DMS 273 (cell line): ENCODE measurements around the gene GNG14.
"Not testable (repeated sequence)": the region's sequence is repeated elsewhere in the genome, so short reads cannot be mapped to it uniquely, and the experiment has no call there.

ENCODE experiments used
- DNase-seq: peaks from one replicate; lab custom pipeline; 2025; ENCODE audit not compliant: unreplicated experiment; lab: John Stamatoyannopoulos, UW

The GNG14 gene

GRCh38 chr19:12667731-12668302, 20.0 kb upstream of the GNG14 start:
- no peak for DNase-seq

GRCh38 chr19:12668346-12668745, 19.5 kb upstream of the GNG14 start:
- DNase-seq = no peak

GRCh38 chr19:12668932-12669269, 18.9 kb upstream of the GNG14 start:
- peak; percentile 68 for DNase-seq

GRCh38 chr19:12669270-12670158, 18.3 kb upstream of the GNG14 start:
- peak; percentile 91 for DNase-seq

DNA sequence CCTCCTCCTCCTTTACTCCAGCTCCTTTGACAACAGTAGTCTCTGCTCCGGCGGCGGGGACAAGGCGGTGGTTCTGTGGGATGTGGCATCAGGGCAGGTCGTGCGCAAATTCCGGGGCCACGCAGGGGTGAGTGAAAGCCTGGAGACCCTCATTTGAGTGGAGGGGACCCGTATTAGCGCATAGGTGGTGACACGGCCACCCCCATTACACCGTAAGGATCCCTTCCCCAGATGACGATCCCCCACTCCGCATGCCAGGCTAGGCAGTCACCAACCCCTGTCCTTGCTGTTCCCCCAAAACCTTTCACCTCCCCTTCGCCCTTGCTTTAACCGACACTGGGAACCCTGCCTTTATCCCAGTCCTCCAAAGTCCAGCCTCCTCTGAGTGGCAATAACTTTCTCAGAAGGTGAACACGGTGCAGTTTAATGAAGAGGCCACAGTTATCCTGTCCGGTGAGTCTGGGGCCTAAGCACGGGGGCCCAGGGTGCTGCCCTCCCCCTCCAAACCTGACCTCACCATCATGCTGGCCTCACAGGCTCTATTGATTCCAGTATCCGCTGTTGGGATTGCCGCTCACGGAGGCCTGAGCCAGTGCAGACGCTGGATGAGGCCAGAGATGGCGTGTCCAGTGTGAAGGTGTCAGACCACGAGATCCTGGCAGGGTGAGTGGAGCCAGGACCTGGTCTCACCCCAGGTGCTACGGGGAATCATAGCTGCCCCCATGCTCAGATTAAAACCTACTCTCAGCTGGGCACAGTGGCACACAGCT, 17.5 kb upstream of the GNG14 start:
- no peak for DNase-seq

DNA sequence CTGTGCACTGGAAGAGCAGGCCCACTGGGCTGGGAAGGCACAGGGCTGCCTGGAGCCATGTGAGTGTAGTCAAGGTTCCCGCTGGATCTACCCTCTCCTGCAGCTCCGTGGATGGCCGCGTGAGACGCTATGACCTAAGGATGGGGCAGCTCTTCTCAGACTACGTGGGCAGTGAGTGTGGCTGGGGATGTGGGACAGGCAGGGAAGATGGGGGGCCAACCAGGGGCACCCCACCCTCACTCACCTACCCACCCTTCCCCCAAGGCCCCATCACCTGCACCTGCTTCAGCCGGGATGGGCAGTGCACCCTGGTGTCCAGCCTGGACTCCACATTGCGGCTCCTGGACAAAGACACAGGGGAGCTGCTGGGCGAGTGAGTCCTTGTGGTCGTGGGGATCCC, 15.1 kb upstream of the GNG14 start:
- no peak for DNase-seq

- no peak for DNase-seq
These were observed 12.4 kb upstream of the GNG14 start for GRCh38 chr19:12675399-12675798.

- DNase-seq = no peak
These were observed 11.9 kb upstream of the GNG14 start for GRCh38 chr19:12675940-12676339.

DNA sequence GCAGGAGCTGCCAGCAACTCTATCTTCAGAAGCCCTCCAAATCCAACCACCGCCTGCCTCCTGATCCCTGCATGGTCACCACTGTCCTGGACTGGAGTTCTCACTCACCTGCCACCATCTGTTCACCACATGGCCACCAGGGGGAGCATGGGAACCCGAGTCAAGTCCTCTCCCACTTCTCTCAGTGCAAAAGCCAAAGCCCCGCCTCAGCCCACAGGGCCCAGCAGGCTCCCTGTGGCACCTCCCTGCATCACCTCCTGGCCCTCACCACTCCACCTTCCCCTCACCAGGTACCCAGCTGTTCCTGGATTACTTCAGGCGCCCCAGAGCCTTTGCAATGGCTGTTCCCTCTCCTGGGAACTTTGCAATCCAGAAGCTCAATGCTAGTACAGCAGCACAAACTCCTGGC, 11.4 kb upstream of the GNG14 start:
- peak; percentile 92 for DNase-seq

GRCh38 chr19:12676928-12677327, 10.9 kb upstream of the GNG14 start:
- DNase-seq = no peak

GRCh38 chr19:12678039-12678438, 9.8 kb upstream of the GNG14 start:
- not testable (repeated sequence) for DNase-seq

GRCh38 chr19:12680034-12680433, 7.8 kb upstream of the GNG14 start:
- no peak for DNase-seq

- peak; percentile 99 for DNase-seq
These were observed 6.5 kb upstream of the GNG14 start, which contains the start of gene DHPS for GRCh38 chr19:12681074-12681987. Gene DHPS (minus strand): TSS chr19:12681880. CDS start chr19:12681766, 114 bp downstream.

GRCh38 chr19:12685831-12686230, 2.0 kb upstream of the GNG14 start:
- no peak for DNase-seq

DNA sequence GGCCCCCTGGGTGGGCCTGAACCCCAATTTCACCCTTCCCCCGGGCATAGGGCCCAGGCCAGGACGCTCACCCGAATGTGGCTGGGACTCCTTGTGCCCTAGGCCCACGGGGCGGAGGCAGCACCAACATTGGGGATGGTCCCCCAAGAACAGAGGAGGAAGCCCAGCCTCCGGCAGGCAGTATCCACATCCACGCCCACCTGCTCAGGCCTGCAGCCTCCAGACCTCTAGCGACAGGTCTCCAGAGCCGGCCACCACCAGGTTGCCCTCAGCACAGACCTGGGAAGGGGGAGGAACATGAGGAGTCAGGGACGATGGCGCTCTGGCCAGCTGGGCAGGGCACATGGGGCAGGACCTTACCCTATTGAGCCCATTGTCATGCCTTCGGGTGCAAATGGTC, 1.2 kb downstream of the GNG14 start:
- no peak for DNase-seq

GRCh38 chr19:12689581-12690216, 1.9 kb downstream of the GNG14 start:
- DNase-seq = no peak

DNA sequence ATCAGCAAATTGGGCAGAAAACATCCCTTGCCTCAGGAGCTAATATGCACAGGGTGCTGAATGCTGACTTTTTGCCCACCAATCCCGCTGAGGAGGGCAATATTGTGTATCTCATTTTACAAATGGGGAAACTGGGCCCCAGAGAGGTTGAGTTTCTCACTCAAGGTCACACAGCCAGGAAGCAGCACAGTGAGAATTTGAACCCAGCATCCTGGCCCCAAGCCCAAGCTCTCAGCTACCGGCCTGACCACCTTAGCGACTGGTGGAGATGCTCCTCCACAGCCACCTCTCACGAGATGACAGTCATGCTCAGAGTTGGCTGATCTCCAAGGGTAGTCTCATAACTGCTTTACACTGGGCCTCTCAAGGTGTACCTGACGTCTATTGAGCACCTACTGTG, 5.2 kb downstream of the GNG14 start:
- no peak for DNase-seq

GRCh38 chr19:12694641-12695040, 6.8 kb downstream of the GNG14 start:
- DNase-seq = no peak

- DNase-seq = no peak
These were observed 7.3 kb downstream of the GNG14 start for GRCh38 chr19:12695096-12695495.

- no peak for DNase-seq
These were observed 7.7 kb downstream of the GNG14 start for GRCh38 chr19:12695514-12695913.
